Measurements from ENCODE around the gene GABRB3.

- TF ChIP-seq, protein P1, sequence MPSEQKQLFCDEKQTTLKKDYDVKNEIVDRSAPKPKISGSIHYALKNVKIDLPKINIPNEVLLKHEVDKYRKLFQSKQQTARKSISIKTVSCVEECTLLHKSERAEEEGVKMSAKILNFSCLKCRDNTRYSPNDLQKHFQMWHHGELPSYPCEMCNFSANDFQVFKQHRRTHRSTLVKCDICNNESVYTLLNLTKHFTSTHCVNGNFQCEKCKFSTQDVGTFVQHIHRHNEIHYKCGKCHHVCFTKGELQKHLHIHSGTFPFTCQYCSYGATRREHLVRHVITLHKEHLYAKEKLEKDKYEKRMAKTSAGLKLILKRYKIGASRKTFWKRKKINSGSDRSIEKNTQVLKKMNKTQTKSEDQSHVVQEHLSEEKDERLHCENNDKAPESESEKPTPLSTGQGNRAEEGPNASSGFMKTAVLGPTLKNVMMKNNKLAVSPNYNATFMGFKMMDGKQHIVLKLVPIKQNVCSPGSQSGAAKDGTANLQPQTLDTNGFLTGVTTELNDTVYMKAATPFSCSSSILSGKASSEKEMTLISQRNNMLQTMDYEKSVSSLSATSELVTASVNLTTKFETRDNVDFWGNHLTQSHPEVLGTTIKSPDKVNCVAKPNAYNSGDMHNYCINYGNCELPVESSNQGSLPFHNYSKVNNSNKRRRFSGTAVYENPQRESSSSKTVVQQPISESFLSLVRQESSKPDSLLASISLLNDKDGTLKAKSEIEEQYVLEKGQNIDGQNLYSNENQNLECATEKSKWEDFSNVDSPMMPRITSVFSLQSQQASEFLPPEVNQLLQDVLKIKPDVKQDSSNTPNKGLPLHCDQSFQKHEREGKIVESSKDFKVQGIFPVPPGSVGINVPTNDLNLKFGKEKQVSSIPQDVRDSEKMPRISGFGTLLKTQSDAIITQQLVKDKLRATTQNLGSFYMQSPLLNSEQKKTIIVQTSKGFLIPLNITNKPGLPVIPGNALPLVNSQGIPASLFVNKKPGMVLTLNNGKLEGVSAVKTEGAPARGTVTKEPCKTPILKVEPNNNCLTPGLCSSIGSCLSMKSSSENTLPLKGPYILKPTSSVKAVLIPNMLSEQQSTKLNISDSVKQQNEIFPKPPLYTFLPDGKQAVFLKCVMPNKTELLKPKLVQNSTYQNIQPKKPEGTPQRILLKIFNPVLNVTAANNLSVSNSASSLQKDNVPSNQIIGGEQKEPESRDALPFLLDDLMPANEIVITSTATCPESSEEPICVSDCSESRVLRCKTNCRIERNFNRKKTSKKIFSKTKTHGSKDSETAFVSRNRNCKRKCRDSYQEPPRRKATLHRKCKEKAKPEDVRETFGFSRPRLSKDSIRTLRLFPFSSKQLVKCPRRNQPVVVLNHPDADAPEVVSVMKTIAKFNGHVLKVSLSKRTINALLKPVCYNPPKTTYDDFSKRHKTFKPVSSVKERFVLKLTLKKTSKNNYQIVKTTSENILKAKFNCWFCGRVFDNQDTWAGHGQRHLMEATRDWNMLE (tag by site-specific recombination; conservative IDR thresholded peaks at IDR 0.05; ENCODE audit: low read depth), result no peak
- TF ChIP-seq, protein P2, sequence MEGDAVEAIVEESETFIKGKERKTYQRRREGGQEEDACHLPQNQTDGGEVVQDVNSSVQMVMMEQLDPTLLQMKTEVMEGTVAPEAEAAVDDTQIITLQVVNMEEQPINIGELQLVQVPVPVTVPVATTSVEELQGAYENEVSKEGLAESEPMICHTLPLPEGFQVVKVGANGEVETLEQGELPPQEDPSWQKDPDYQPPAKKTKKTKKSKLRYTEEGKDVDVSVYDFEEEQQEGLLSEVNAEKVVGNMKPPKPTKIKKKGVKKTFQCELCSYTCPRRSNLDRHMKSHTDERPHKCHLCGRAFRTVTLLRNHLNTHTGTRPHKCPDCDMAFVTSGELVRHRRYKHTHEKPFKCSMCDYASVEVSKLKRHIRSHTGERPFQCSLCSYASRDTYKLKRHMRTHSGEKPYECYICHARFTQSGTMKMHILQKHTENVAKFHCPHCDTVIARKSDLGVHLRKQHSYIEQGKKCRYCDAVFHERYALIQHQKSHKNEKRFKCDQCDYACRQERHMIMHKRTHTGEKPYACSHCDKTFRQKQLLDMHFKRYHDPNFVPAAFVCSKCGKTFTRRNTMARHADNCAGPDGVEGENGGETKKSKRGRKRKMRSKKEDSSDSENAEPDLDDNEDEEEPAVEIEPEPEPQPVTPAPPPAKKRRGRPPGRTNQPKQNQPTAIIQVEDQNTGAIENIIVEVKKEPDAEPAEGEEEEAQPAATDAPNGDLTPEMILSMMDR (tag by site-specific recombination; IDR thresholded peaks at IDR 0.05), result no peak
- no peak for TF ChIP-seq HOXD13 (CRISPR knock-in tag; IDR thresholded peaks at IDR 0.05; ENCODE audit: borderline replicate concordance)
- no peak for TF ChIP-seq YY1 (tag by site-specific recombination; IDR thresholded peaks at IDR 0.05)
- no peak for TF ChIP-seq ZBTB49 (tag by site-specific recombination; IDR thresholded peaks at IDR 0.05; ENCODE audit: low read depth)
- TF ChIP-seq TRIM28 (IDR thresholded peaks at IDR 0.05; ENCODE audit: borderline replicate concordance, low read length), result no peak
- no peak for TF ChIP-seq ZNF10 (tag by site-specific recombination; IDR thresholded peaks at IDR 0.05)
Observed at GRCh38 chr15:26781816-26782215, 8.9 kb upstream of the GABRB3 start.

Measured in HEK293 (cell line).